Measurements from ENCODE around the gene SMYD3. TPM values are rescaled to one million over a fixed set of nuclear protein-coding genes. Genes with fewer than 3 reads are reported as not detected.
A peak's percentile ranks its signal among the peaks of the same experiment; 100 is the strongest.
"Not testable (repeated sequence)": the region's sequence is repeated elsewhere in the genome, so short reads cannot be mapped to it uniquely, and the experiment has no call there.

The SMYD3 gene
- total RNA-seq, 1 experiment from 2014 or later = 17.4 TPM

- Histone ChIP-seq H3K27ac (ENCODE audit: low read length) (no peak overlapping the region), H3K4me1 (ENCODE audit: control insufficient read depth, insufficient read depth, low read length) (no peaks in the 10 kb centered on the region), H3K4me3 (ENCODE audit: low read depth in 2 of 2, low read length in 2 of 2) (no peak overlapping the region), H3K27me3 (ENCODE audit: control insufficient read depth, insufficient read depth, low read length) (no peaks in the 10 kb centered on the region), H3K9me3 (ENCODE audit: control insufficient read depth, insufficient read depth, low read depth, low read length) (no peaks in the 10 kb centered on the region), H3K36me3 (ENCODE audit: control insufficient read depth, insufficient read depth, low read length) (no peaks in the 10 kb centered on the region)
- POLR2A ChIA-PET = no interaction called here
- DNase-seq (ENCODE audit: low read depth, low spot score) (peak; percentile 32), ATAC-seq (no peak)
- TF ChIP-seq TCF7L2 (IDR thresholded peaks at IDR 0.05; ENCODE audit: low read depth, low read length) (no peak), POLR2AphosphoS5 (IDR thresholded peaks at IDR 0.05; ENCODE audit: low read depth, low read length) (no peak), CTCF (IDR thresholded peaks at IDR 0.05) (no peak), REST (IDR thresholded peaks at IDR 0.05; ENCODE audit: insufficient read depth in 1 of 2, low read depth in 2 of 2, low read length in 1 of 2) (no peak), SIN3A (IDR thresholded peaks at IDR 0.05; ENCODE audit: borderline replicate concordance, insufficient read depth, low read depth, low read length) (no peak)
- intact Hi-C loops (cut with micrococcal nuclease; ENCODE audit: unreplicated experiment) = no loop called here
- no TSS peak for BruUV-seq (replicated peaks)
- in situ Hi-C loops (cut with HindIII; ENCODE audit: low pct_unique_long_range_greater_than_20kb, low sequenced_read_pairs) = no loop called here
- CTCF ChIA-PET = no interaction called here
Observed at GRCh38 chr1:245822996-245823395, 684.1 kb downstream of the SMYD3 start.

DNA sequence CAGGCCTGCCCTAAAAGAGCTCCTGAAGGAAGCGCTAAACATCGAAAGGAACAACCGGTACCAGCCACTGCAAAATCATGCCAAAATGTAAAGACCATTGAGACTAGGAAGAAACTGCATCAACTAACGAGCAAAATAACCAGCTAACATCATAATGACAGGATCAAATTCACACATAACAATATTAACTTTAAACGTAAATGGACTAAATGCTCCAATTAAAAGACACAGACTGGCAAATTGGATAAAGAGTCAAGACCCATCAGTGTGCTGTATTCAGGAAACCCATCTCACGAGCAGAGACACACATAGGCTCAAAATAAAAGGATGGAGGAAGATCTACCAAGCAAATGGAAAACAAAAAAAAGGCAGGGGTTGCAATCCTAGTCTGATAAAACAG lies 688.7 kb downstream of the SMYD3 start:
- in situ Hi-C loops (cut with HindIII; ENCODE audit: low pct_unique_long_range_greater_than_20kb, low sequenced_read_pairs); DNase-seq (ENCODE audit: low read depth, low spot score); H3K4me3 ChIP-seq (ENCODE audit: low read depth in 2 of 2, low read length in 2 of 2): not testable (repeated sequence)

DNA sequence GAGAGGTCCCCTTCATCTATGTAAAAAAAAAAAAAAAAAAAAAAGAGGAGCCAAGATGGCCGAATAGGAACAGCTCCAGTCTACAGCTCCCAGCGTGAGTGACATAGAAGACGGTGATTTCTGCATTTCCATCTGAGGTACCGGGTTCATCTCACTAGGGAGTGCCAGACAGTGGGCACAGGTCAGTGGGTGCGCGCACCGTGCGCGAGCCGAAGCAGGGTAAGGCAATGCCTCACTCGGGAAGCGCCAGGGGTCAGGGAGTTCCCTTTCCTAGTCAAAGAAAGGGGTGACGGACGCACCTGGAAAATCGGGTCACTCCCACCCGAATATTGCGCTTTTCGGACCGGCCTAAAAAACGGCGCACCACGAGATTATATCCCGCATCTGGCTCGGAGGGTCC lies 690.6 kb downstream of the SMYD3 start:
- BruUV-seq (replicated peaks); H3K4me1 ChIP-seq (ENCODE audit: control insufficient read depth, insufficient read depth, low read length); H3K27ac ChIP-seq (ENCODE audit: low read length); in situ Hi-C loops (cut with HindIII; ENCODE audit: low pct_unique_long_range_greater_than_20kb, low sequenced_read_pairs); H3K36me3 ChIP-seq (ENCODE audit: control insufficient read depth, insufficient read depth, low read length); ATAC-seq; H3K4me3 ChIP-seq (ENCODE audit: low read depth in 2 of 2, low read length in 2 of 2); DNase-seq (ENCODE audit: low read depth, low spot score); intact Hi-C loops (cut with micrococcal nuclease; ENCODE audit: unreplicated experiment); H3K27me3 ChIP-seq (ENCODE audit: control insufficient read depth, insufficient read depth, low read length); CTCF ChIA-PET; H3K9me3 ChIP-seq (ENCODE audit: control insufficient read depth, insufficient read depth, low read depth, low read length): not testable (repeated sequence)
- POLR2A ChIA-PET = interaction anchor here (0.6 kb wide), 1 partner anchor 517 kb away, joined by 5 read pairs; no protein-coding TSS in a partner anchor

More for the DNA sequence above, 688.7 kb downstream of the SMYD3 start:
- H3K27me3 ChIP-seq (ENCODE audit: control insufficient read depth, insufficient read depth, low read length); CTCF ChIA-PET; H3K9me3 ChIP-seq (ENCODE audit: control insufficient read depth, insufficient read depth, low read depth, low read length); H3K36me3 ChIP-seq (ENCODE audit: control insufficient read depth, insufficient read depth, low read length); ATAC-seq; H3K4me1 ChIP-seq (ENCODE audit: control insufficient read depth, insufficient read depth, low read length); H3K27ac ChIP-seq (ENCODE audit: low read length); POLR2A ChIA-PET; BruUV-seq (replicated peaks); intact Hi-C loops (cut with micrococcal nuclease; ENCODE audit: unreplicated experiment): not testable (repeated sequence)

Data from Panc1 (cell line).